GM19372 (cell line): ENCODE data around the gene NTSR1.

Source experiments
- ATAC-seq: cut with Tn5 transposase; IDR thresholded peaks from one replicate; pipeline ENCODE4 v1.9.1; 2021; ENCODE audit warnings: mild to moderate bottlenecking, low read depth, moderate library complexity; ENCODE audit not compliant: unreplicated experiment

The NTSR1 gene

GRCh38 chr20:62768234-62768546 lies 59.6 kb downstream of the NTSR1 start:
- no peak for ATAC-seq

- no peak for ATAC-seq
Measured at GRCh38 chr20:62768551-62769287, 60.1 kb downstream of the NTSR1 start.

GRCh38 chr20:62769346-62770071 lies 60.9 kb downstream of the NTSR1 start:
- no peak for ATAC-seq

- no peak for ATAC-seq
Measured at GRCh38 chr20:62770111-62770910, 61.7 kb downstream of the NTSR1 start.

- no peak for ATAC-seq
Measured at GRCh38 chr20:62770916-62771315, 62.3 kb downstream of the NTSR1 start.

GRCh38 chr20:62771396-62772102 lies 62.9 kb downstream of the NTSR1 start:
- ATAC-seq, result no peak

- no peak for ATAC-seq
Measured at GRCh38 chr20:62772103-62772611, 63.5 kb downstream of the NTSR1 start.

GRCh38 chr20:62772619-62772989 lies 64.0 kb downstream of the NTSR1 start:
- no peak for ATAC-seq

GRCh38 chr20:62772990-62773844 lies 64.6 kb downstream of the NTSR1 start:
- ATAC-seq, result no peak

GRCh38 chr20:62773845-62774714 lies 65.4 kb downstream of the NTSR1 start:
- ATAC-seq, result no peak

- no peak for ATAC-seq
Measured at GRCh38 chr20:62774762-62775161, 66.1 kb downstream of the NTSR1 start.

- no peak for ATAC-seq
Measured at GRCh38 chr20:62775206-62775605, 66.6 kb downstream of the NTSR1 start.

GRCh38 chr20:62776035-62776691 lies 67.5 kb downstream of the NTSR1 start:
- ATAC-seq, result no peak

- no peak for ATAC-seq
Measured at GRCh38 chr20:62776692-62777527, 68.3 kb downstream of the NTSR1 start.

GRCh38 chr20:62777528-62777830 lies 68.8 kb downstream of the NTSR1 start:
- no peak for ATAC-seq

GRCh38 chr20:62778058-62778457 lies 69.4 kb downstream of the NTSR1 start:
- ATAC-seq, result no peak

- ATAC-seq, result no peak
Measured at GRCh38 chr20:62778601-62779416, 70.2 kb downstream of the NTSR1 start.
